HG03196 (cell line): Measurements from ENCODE around the gene TSHZ2.

Experiments used
- ATAC-seq: cut with Tn5 transposase; IDR thresholded peaks from one replicate; pipeline ENCODE4 v1.9.1; 2021; ENCODE audit not compliant: unreplicated experiment

TSHZ2 gene

GRCh38 chr20:53157443-53158408 lies 185.6 kb downstream of the TSHZ2 start:
- ATAC-seq: no peak

- no peak for ATAC-seq
Measured at GRCh38 chr20:53159160-53159559, 187.0 kb downstream of the TSHZ2 start.

GRCh38 chr20:53161073-53161472 lies 188.9 kb downstream of the TSHZ2 start:
- ATAC-seq: no peak

GRCh38 chr20:53161473-53161872 lies 189.3 kb downstream of the TSHZ2 start:
- ATAC-seq: no peak

- ATAC-seq: no peak
Measured at GRCh38 chr20:53162251-53162835, 190.2 kb downstream of the TSHZ2 start.

GRCh38 chr20:53163486-53163885 lies 191.3 kb downstream of the TSHZ2 start:
- no peak for ATAC-seq

- ATAC-seq: no peak
Measured at GRCh38 chr20:53164072-53164471, 191.9 kb downstream of the TSHZ2 start.

GRCh38 chr20:53165452-53165851 lies 193.3 kb downstream of the TSHZ2 start:
- no peak for ATAC-seq

- ATAC-seq: no peak
Measured at GRCh38 chr20:53168491-53168890, 196.3 kb downstream of the TSHZ2 start.

- ATAC-seq: no peak
Measured at GRCh38 chr20:53170196-53170595, 198.0 kb downstream of the TSHZ2 start.

GRCh38 chr20:53171065-53171464 lies 198.9 kb downstream of the TSHZ2 start:
- no peak for ATAC-seq

- no peak for ATAC-seq
Measured at GRCh38 chr20:53174454-53174853, 202.3 kb downstream of the TSHZ2 start.

- ATAC-seq: no peak
Measured at GRCh38 chr20:53175135-53175780, 203.1 kb downstream of the TSHZ2 start.

- no peak for ATAC-seq
Measured at GRCh38 chr20:53176134-53176533, 204.0 kb downstream of the TSHZ2 start.

- no peak for ATAC-seq
Measured at GRCh38 chr20:53177687-53178086, 205.5 kb downstream of the TSHZ2 start.

- ATAC-seq: no peak
Measured at GRCh38 chr20:53179749-53180148, 207.6 kb downstream of the TSHZ2 start.

- no peak for ATAC-seq
Measured at GRCh38 chr20:53180928-53181362, 208.8 kb downstream of the TSHZ2 start.

GRCh38 chr20:53181866-53182376 lies 209.8 kb downstream of the TSHZ2 start:
- no peak for ATAC-seq

GRCh38 chr20:53183181-53183580 lies 211.0 kb downstream of the TSHZ2 start:
- ATAC-seq: no peak

- ATAC-seq: no peak
Measured at GRCh38 chr20:53186635-53187034, 214.5 kb downstream of the TSHZ2 start.

- no peak for ATAC-seq
Measured at GRCh38 chr20:53187392-53188068, 215.4 kb downstream of the TSHZ2 start.
